ENCODE data around the gene CACNB1. TPM values are rescaled to one million over a fixed set of nuclear protein-coding genes. Genes with fewer than 3 reads are reported as not detected.

Gene CACNB1
- total and polyA plus RNA-seq, 8 donors = 2.4 to 57.2 (median 6.3) TPM

DNA sequence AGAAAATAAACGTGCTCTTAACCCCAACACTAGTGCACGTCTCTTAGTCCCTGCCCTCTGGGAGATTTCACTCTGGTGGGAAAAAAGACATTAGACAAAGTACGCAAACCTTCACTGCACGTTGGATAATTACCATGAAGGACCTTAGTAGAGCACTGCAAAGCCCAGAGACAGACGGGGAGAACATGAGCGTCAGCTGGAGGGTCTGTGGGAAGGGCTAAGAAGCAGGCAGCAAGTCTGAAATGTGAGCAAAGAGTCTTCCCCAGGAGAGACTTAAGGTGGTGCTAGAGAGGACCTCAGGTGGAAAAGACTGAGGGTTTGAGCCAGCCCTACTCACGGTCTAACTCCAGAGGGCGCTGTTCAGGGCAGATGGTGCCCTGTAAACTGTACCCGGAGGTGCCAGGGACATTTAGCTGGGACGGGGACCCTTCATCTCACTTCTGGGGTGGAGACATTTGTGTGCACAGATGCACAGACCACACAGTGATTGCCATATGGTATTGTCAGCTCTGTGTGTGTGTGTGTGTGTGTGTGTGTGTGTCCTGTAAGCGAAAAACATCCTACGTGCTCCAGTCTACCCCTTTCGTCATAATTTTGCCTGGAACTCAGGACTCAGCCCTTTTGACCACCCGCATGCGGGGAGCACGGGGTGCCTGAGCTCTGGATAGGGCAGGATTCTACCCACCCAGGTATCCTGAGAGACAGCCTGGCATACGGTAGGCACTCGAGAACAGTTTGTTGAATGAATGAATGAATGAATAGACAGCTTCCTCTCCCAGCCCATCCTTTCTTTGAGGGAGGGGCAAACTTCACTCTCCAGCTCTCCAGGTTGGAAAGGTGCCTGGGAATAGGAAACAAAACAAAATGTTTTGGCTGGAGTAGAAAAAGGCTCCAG is 38.3 kb upstream of the CACNB1 start:
- no peak for TF ChIP-seq POLR2A (IDR thresholded peaks at IDR 0.05)
- no peak for TF ChIP-seq POLR2AphosphoS5 (IDR thresholded peaks at IDR 0.05)
- peak in 2 of 7 experiments; percentile 7 to 36 for TF ChIP-seq CTCF (IDR thresholded peaks at IDR 0.05)
- Histone ChIP-seq H3K9me3 (no peaks in the 10 kb centered on the region), H3K4me1 (peaks cover 5 to 25% (median 19%) of the 10 kb centered on the region in 4 donors), H3K4me3 (no peak overlapping the region), H3K27ac (no peak overlapping the region), H3K27me3 (peaks cover 0 to 92% (median 29%) of the 10 kb centered on the region in 3 donors), H3K36me3 (no peaks in the 10 kb centered on the region)
- DNase-seq = peak in 1 of 2 donors; percentile 75
- WGBS, 5 donors = 31 to 36% (median 32%) methylated on average over 17 to 18 of the region's 18 CpGs
- intact Hi-C loops (cut with DNase I; ENCODE audit: low total_unique reads) = no loop called here

GRCh38 chr17:39231591-39232551 is 34.4 kb upstream of the CACNB1 start:
- no peak overlapping the region for H3K4me3 ChIP-seq
- no peak overlapping the region for H3K27ac ChIP-seq
- 9 to 17% (median 10%) methylated on average over 19 to 22 of the region's 22 CpGs for WGBS, 5 donors
- H3K36me3 ChIP-seq = no peaks in the 10 kb centered on the region
- H3K27me3 ChIP-seq = peaks cover 3 to 93% (median 31%) of the 10 kb centered on the region in 3 donors
- H3K4me1 ChIP-seq = peaks cover 0 to 13% (median 9%) of the 10 kb centered on the region in 4 donors
- no peak for TF ChIP-seq POLR2AphosphoS5 (IDR thresholded peaks at IDR 0.05)
- TF ChIP-seq POLR2A (IDR thresholded peaks at IDR 0.05) = no peak
- no peak for TF ChIP-seq EP300 (IDR thresholded peaks at IDR 0.05)
- TF ChIP-seq CTCF (IDR thresholded peaks at IDR 0.05) = peak in 5 of 7 experiments; percentile 26 to 70 (median 56)
- intact Hi-C loops (cut with DNase I; ENCODE audit: low total_unique reads) = no loop called here
- peak; percentile 49 to 80 for DNase-seq
- H3K9me3 ChIP-seq = no peaks in the 10 kb centered on the region

- H3K27ac ChIP-seq = no peak overlapping the region
- TF ChIP-seq CTCF (IDR thresholded peaks at IDR 0.05) (no peak), POLR2AphosphoS5 (IDR thresholded peaks at IDR 0.05) (no peak), EP300 (IDR thresholded peaks at IDR 0.05) (no peak), POLR2A (IDR thresholded peaks at IDR 0.05) (no peak)
- 50 to 82% (median 58%) methylated on average over 3 to 10 of the region's 10 CpGs for WGBS, 5 donors
Observed at GRCh38 chr17:39231091-39231561, 33.7 kb upstream of the CACNB1 start.

GRCh38 chr17:39230361-39230760 is 32.9 kb upstream of the CACNB1 start:
- Histone ChIP-seq H3K9me3 (no peaks in the 10 kb centered on the region), H3K27ac (no peak overlapping the region), H3K4me1 (peaks cover 8 to 26% (median 22%) of the 10 kb centered on the region in 4 donors), H3K27me3 (peaks cover 9 to 98% (median 43%) of the 10 kb centered on the region in 3 donors), H3K4me3 (no peak overlapping the region), H3K36me3 (no peaks in the 10 kb centered on the region)
- intact Hi-C loops (cut with DNase I; ENCODE audit: low total_unique reads) = no loop called here
- DNase-seq = no peak
- no peak for TF ChIP-seq CTCF (IDR thresholded peaks at IDR 0.05)
- no peak for TF ChIP-seq POLR2A (IDR thresholded peaks at IDR 0.05)
- TF ChIP-seq POLR2AphosphoS5 (IDR thresholded peaks at IDR 0.05) = no peak
- TF ChIP-seq EP300 (IDR thresholded peaks at IDR 0.05) = no peak
- WGBS, 5 donors = 33 to 79% (median 63%) methylated on average over 1 of the region's 1 CpG

More at GRCh38 chr17:39231091-39231561, 33.7 kb upstream of the CACNB1 start:
- peaks cover under 1 to 18% (median 14%) of the 10 kb centered on the region in 4 donors for H3K4me1 ChIP-seq
- H3K9me3 ChIP-seq = no peaks in the 10 kb centered on the region
- intact Hi-C loops (cut with DNase I; ENCODE audit: low total_unique reads) = no loop called here
- H3K27me3 ChIP-seq = peaks cover 3 to 96% (median 35%) of the 10 kb centered on the region in 3 donors
- no peaks in the 10 kb centered on the region for H3K36me3 ChIP-seq
- peak in 1 of 2 donors; percentile 58 for DNase-seq
- H3K4me3 ChIP-seq = no peak overlapping the region
